IMR-90 (cell line): ENCODE results near the gene IGIP.
A peak's percentile ranks its signal among the peaks of the same experiment; 100 is the strongest.

Source experiments
- CTCF ChIP-seq: conservative IDR thresholded peaks from 2 replicates; pipeline ENCODE4 v1.5.1; 2012; ENCODE audit warnings: mild to moderate bottlenecking, low read depth, low read length, improper control_type of control experiment
- MAZ ChIP-seq: IDR thresholded peaks from 2 replicates; pipeline ENCODE4 v1.6.1; 2012; ENCODE audit warnings: low read depth, mild to moderate bottlenecking, low read length, improper control_type of control experiment, moderate library complexity, borderline replicate concordance
- POLR2A ChIP-seq: IDR thresholded peaks from 2 replicates; pipeline ENCODE4 v1.6.1; 2012; ENCODE audit warnings: mild to moderate bottlenecking, low read depth, low read length
- RAD21 ChIP-seq: IDR thresholded peaks from 2 replicates; pipeline ENCODE4 v1.6.1; 2012; ENCODE audit warnings: low read length, improper control_type of control experiment
- RFX5 ChIP-seq: IDR thresholded peaks from 2 replicates; pipeline ENCODE4 v1.8.0; 2012; ENCODE audit warnings: low read depth, mild to moderate bottlenecking, low read length, moderate library complexity
- USF2 ChIP-seq: fragments of 150-350 bp; IDR thresholded peaks from 2 replicates; pipeline ENCODE4 v1.6.1; 2017; ENCODE audit warnings: mild to moderate bottlenecking, antibody characterized with exemption, low read length, low read depth

- TF ChIP-seq POLR2A (no peak), CTCF (peak; percentile 97), MAZ (peak; percentile 76; the same call in 1 of the 2 replicates), RFX5 (no peak), USF2 (no peak), RAD21 (peak; percentile 96)
Measured at GRCh38 chr5:140157032-140157781, 31.5 kb downstream of the IGIP start.
